HG02642 (cell line): ENCODE results near the gene YEATS4.

ENCODE experiments used
- ATAC-seq: cut with Tn5 transposase; IDR thresholded peaks from one replicate; pipeline ENCODE4 v1.9.1; 2021; ENCODE audit warnings: mild to moderate bottlenecking; ENCODE audit not compliant: unreplicated experiment, poor library complexity

YEATS4 gene

GRCh38 chr12:69430942-69431590, 71.5 kb downstream of the YEATS4 start:
- ATAC-seq: no peak

- no peak for ATAC-seq
Measured at GRCh38 chr12:69431591-69432222, 72.2 kb downstream of the YEATS4 start.

DNA sequence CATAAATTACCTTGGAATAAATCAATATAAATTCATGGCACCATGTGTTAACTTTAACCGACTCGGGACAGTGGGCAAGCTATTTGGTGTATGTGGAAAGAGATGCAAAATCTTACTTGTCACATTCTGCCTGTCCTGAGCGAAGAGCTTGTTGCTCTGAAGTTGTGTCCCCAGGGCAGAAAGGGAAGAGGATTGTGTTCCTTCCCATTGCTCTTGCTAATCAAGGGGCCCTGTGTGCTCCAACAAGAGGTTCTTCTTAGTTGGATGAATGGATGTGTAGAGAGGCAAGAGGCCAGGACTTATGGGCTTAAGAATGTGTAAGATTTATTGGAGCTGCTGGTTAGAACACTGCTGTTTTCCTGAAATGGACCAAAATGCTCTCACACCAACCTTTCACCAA, 74.1 kb downstream of the YEATS4 start:
- no peak for ATAC-seq

- no peak for ATAC-seq
Measured at GRCh38 chr12:69435644-69436043, 76.1 kb downstream of the YEATS4 start.

- no peak for ATAC-seq
Measured at GRCh38 chr12:69437073-69437472, 77.5 kb downstream of the YEATS4 start.

- ATAC-seq: no peak
Measured at GRCh38 chr12:69438539-69438938, 79.0 kb downstream of the YEATS4 start.

- no peak for ATAC-seq
Measured at GRCh38 chr12:69440016-69440415, 80.5 kb downstream of the YEATS4 start.
